ENCODE results near the gene NLGN3. TPM values are rescaled to one million over a fixed set of nuclear protein-coding genes. Genes with fewer than 3 reads are reported as not detected.

Gene NLGN3
- total RNA-seq (1.6 and 2.7 TPM in 2 replicates), polyA plus RNA-seq (0.79 and 1.6 TPM in 2 replicates)

DNA sequence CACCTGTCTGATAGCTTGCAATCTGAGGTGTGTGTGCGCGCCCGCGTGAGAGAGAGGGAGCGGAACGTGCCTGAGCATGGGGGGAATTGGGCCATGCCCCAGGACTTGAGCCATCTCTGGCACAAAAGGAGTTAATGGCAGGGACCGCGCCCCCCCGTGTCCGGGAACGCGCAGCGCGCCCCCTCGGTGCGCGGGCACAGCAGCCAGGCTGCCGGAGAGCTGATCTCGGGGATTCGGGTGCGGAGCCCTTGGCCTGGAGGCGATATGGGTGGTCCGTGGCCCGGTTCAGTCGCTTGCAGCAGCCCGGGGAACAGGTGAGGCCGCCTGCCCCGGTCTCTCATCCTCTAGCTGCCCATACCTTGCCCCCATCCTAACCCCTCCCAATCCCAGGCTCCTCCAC, at the start of gene NLGN3:
TSS of gene NLGN3 (plus strand) at position 191 of the 400 bp plus-strand sequence. CDS start 2,909 bp downstream, outside the sequence.
- TF ChIP-seq EZH2 (IDR thresholded peaks at IDR 0.05; ENCODE audit: borderline replicate concordance): no peak
- TF ChIP-seq, protein P1, sequence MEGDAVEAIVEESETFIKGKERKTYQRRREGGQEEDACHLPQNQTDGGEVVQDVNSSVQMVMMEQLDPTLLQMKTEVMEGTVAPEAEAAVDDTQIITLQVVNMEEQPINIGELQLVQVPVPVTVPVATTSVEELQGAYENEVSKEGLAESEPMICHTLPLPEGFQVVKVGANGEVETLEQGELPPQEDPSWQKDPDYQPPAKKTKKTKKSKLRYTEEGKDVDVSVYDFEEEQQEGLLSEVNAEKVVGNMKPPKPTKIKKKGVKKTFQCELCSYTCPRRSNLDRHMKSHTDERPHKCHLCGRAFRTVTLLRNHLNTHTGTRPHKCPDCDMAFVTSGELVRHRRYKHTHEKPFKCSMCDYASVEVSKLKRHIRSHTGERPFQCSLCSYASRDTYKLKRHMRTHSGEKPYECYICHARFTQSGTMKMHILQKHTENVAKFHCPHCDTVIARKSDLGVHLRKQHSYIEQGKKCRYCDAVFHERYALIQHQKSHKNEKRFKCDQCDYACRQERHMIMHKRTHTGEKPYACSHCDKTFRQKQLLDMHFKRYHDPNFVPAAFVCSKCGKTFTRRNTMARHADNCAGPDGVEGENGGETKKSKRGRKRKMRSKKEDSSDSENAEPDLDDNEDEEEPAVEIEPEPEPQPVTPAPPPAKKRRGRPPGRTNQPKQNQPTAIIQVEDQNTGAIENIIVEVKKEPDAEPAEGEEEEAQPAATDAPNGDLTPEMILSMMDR (IDR thresholded peaks at IDR 0.05; ENCODE audit: poor library complexity): no peak
- no peak for TF ChIP-seq EZH2phosphoT487 (IDR thresholded peaks at IDR 0.05; ENCODE audit: low read depth, severe bottlenecking, unreplicated experiment)
- no peak within 1 kb of the TSS for H3K4me3 ChIP-seq

GRCh38 chrX:71095033-71095432, 49.6 kb upstream of the NLGN3 start:
- no peaks in the 10 kb centered on the region for H3K36me3 ChIP-seq (replicated peaks; ENCODE audit: insufficient read depth, low read depth)
- no peak for TF ChIP-seq EZH2 (IDR thresholded peaks at IDR 0.05; ENCODE audit: borderline replicate concordance)
- TF ChIP-seq, protein P1 (IDR thresholded peaks at IDR 0.05; ENCODE audit: poor library complexity): no peak
- no peak for TF ChIP-seq EZH2phosphoT487 (IDR thresholded peaks at IDR 0.05; ENCODE audit: low read depth, severe bottlenecking, unreplicated experiment)
- H3K4me3 ChIP-seq: peak overlapping the region; percentile 13
- H3K27ac ChIP-seq: no peak overlapping the region
- H2AFZ ChIP-seq: peak overlapping the region; percentile 80
- H3K4me1 ChIP-seq (ENCODE audit: insufficient read depth): peaks cover 8% of the 10 kb centered on the region
- peak overlapping the region; percentile 77 for H3K4me2 ChIP-seq
- no peaks in the 10 kb centered on the region for H3K9me3 ChIP-seq (ENCODE audit: low read depth)
- DNase-seq (ENCODE audit: low spot score): no peak
- no peaks in the 10 kb centered on the region for H3K9me2 ChIP-seq (replicated peaks; ENCODE audit: insufficient read depth)
- no peaks in the 10 kb centered on the region for H3K27me3 ChIP-seq
- 33% methylated on average over 6 of the region's 6 CpGs for WGBS (ENCODE audit: low lambda C conversion rate, missing lambda C conversion rate)
- no peaks in the 10 kb centered on the region for H4K20me1 ChIP-seq (ENCODE audit: insufficient read depth, poor library complexity, severe bottlenecking)
- no peaks in the 10 kb centered on the region for H3K79me2 ChIP-seq

More for the DNA sequence above, at the start of gene NLGN3:
- no peaks in the 10 kb centered on the region for H4K20me1 ChIP-seq (ENCODE audit: insufficient read depth, poor library complexity, severe bottlenecking)
- no peak within 1 kb of the TSS for H3K27ac ChIP-seq
- no peak within 1 kb of the TSS for H2AFZ ChIP-seq
- no peaks in the 10 kb centered on the region for H3K4me1 ChIP-seq (ENCODE audit: insufficient read depth)
- H3K36me3 ChIP-seq (replicated peaks; ENCODE audit: insufficient read depth, low read depth): no peaks in the 10 kb centered on the region
- H3K4me2 ChIP-seq: peak within 1 kb of the TSS; percentile 70
- no peaks in the 10 kb centered on the region for H3K9me3 ChIP-seq (ENCODE audit: low read depth)
- no peaks in the 10 kb centered on the region for H3K9me2 ChIP-seq (replicated peaks; ENCODE audit: insufficient read depth)
- no peaks in the 10 kb centered on the region for H3K27me3 ChIP-seq
- DNase-seq (ENCODE audit: low spot score): no peak
- WGBS (ENCODE audit: low lambda C conversion rate, missing lambda C conversion rate): 32% methylated on average over 18 of the region's 28 CpGs
- no peaks in the 10 kb centered on the region for H3K79me2 ChIP-seq

- Histone ChIP-seq H3K27me3 (no peaks in the 10 kb centered on the region), H3K27ac (peak within 1 kb of the TSS; percentile 65), H3K4me2 (peak within 1 kb of the TSS; percentile 91), H3K9me3 (ENCODE audit: low read depth) (no peaks in the 10 kb centered on the region), H3K4me3 (peak within 1 kb of the TSS; percentile 43), H4K20me1 (ENCODE audit: insufficient read depth, poor library complexity, severe bottlenecking) (no peaks in the 10 kb centered on the region), H3K4me1 (ENCODE audit: insufficient read depth) (peaks cover 8% of the 10 kb centered on the region), H2AFZ (peak within 1 kb of the TSS; percentile 80), H3K9me2 (replicated peaks; ENCODE audit: insufficient read depth) (no peaks in the 10 kb centered on the region), H3K36me3 (replicated peaks; ENCODE audit: insufficient read depth, low read depth) (no peaks in the 10 kb centered on the region), H3K79me2 (no peaks in the 10 kb centered on the region)
- TF ChIP-seq EZH2 (IDR thresholded peaks at IDR 0.05; ENCODE audit: borderline replicate concordance): no peak
- WGBS (ENCODE audit: low lambda C conversion rate, missing lambda C conversion rate): 47% methylated on average over 26 of the region's 29 CpGs
- DNase-seq (ENCODE audit: low spot score): peak; percentile 92
Measured at GRCh38 chrX:71095555-71095980, 49.1 kb upstream of the NLGN3 start, which contains the start of gene FOXO4. TSS of gene FOXO4 (plus strand) at chrX:71095851. CDS start at chrX:71096529, 678 bp downstream.

DNA sequence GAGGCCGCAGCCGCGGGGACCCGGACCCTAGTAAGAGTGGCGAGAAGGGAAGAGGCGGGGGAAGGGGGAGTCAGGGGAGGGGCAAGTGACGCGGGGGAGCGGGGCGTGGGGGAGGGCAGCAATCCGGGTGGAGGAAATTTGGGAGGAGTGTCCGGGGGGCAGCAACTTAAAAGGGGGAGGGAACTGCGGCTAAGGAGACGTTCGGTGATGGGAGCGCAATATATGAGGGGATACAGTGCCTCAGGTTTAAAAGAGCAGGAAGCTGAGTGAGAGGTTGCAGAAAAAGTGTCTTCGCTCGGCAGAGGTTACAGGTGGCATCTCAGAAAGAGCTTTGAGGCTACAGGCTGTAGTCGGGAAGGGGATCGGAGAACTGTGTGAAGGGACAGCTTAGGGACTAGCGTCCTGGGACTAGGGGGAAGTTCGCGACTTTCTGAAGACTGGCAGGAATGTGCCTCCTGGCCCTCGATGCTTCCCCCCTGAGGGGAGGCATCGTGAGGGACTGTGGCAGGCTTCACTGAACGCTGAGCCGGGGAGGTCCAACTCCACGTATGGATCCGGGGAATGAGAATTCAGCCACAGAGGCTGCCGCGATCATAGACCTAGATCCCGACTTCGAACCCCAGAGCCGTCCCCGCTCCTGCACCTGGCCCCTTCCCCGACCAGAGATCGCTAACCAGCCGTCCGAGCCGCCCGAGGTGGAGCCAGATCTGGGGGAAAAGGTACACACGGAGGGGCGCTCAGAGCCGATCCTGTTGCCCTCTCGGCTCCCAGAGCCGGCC, 48.5 kb upstream of the NLGN3 start:
- DNase-seq (ENCODE audit: low spot score): no peak
- TF ChIP-seq, protein P1 (IDR thresholded peaks at IDR 0.05; ENCODE audit: poor library complexity): no peak
- Histone ChIP-seq H3K9me2 (replicated peaks; ENCODE audit: insufficient read depth) (no peaks in the 10 kb centered on the region), H3K36me3 (replicated peaks; ENCODE audit: insufficient read depth, low read depth) (no peaks in the 10 kb centered on the region), H3K9me3 (ENCODE audit: low read depth) (no peaks in the 10 kb centered on the region), H4K20me1 (ENCODE audit: insufficient read depth, poor library complexity, severe bottlenecking) (no peaks in the 10 kb centered on the region), H3K27ac (peak overlapping the region; percentile 65), H3K79me2 (no peaks in the 10 kb centered on the region), H3K4me3 (peak overlapping the region; percentile 43), H3K4me1 (ENCODE audit: insufficient read depth) (peaks cover 8% of the 10 kb centered on the region), H3K4me2 (peak overlapping the region; percentile 91), H2AFZ (peak overlapping the region; percentile 10), H3K27me3 (no peaks in the 10 kb centered on the region)
- WGBS (ENCODE audit: low lambda C conversion rate, missing lambda C conversion rate): 40% methylated on average over 25 of the region's 46 CpGs

Data from hepatocyte (in vitro differentiated cells).